ENCODE data around the gene ADARB2. TPM values are rescaled to one million over a fixed set of nuclear protein-coding genes. Genes with fewer than 3 reads are reported as not detected.
"Not testable (repeated sequence)": the region's sequence is repeated elsewhere in the genome, so short reads cannot be mapped to it uniquely, and the experiment has no call there.

Gene ADARB2
- total RNA-seq, 6 experiments from 2014 or later = not detected

DNA sequence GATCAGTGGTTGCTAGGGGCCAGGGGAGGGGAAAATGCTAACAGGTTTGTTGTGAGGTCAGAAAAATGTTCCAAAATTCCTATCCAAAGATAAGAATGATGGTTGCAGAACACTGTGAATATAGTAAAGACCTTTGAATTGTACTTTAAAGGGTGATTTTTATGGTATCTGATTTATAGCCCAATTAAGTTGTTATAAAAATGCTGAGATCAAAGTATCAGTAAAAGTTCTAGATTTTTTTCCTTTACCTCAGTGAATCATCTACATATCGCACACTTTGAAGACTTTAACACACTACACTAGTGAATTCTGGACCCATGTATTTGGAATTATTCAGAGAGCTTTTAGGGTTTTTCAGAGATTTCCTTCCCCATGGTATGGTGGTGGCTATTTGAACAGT, 405.8 kb downstream of the ADARB2 start:
- no peak for DNase-seq
- Mint-ChIP-seq H3K4me3 (no peak overlapping the region), H3K27me3 (ENCODE audit: insufficient read depth) (no peaks in the 10 kb centered on the region; the same call in 1 of the 2 replicates), H3K9me3 (peaks cover 23% of the 10 kb centered on the region), H3K36me3 (ENCODE audit: low read depth) (0 out of 2 replicates have a peak, but pooled peaks cover 7% of the 10 kb centered on the region), H3K27ac (no peak overlapping the region), H3K4me1 (ENCODE audit: low read depth) (no peaks in the 10 kb centered on the region)
- TF ChIP-seq, protein P1, sequence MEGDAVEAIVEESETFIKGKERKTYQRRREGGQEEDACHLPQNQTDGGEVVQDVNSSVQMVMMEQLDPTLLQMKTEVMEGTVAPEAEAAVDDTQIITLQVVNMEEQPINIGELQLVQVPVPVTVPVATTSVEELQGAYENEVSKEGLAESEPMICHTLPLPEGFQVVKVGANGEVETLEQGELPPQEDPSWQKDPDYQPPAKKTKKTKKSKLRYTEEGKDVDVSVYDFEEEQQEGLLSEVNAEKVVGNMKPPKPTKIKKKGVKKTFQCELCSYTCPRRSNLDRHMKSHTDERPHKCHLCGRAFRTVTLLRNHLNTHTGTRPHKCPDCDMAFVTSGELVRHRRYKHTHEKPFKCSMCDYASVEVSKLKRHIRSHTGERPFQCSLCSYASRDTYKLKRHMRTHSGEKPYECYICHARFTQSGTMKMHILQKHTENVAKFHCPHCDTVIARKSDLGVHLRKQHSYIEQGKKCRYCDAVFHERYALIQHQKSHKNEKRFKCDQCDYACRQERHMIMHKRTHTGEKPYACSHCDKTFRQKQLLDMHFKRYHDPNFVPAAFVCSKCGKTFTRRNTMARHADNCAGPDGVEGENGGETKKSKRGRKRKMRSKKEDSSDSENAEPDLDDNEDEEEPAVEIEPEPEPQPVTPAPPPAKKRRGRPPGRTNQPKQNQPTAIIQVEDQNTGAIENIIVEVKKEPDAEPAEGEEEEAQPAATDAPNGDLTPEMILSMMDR (IDR thresholded peaks at IDR 0.05) = no peak

DNA sequence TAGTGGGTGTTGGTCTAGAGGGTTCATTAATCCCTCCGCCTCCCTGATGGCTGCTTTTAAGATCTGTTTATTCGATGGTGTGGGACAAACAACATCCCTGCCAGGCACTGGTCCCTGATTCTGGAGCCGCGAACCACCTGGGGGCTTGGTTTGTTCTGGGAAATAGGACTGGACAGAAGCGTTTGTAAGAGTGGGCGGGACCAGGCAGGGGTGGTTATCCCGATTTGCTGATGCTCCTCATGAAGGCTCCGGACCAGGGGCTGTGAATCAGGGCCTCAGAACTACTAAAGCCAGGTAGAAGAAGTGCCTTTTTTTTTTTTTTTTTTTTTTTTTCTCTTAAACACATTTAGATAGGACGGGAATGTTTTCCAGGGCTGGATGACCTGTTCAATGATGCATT, 407.7 kb downstream of the ADARB2 start:
- no peaks in the 10 kb centered on the region; the same call in 1 of the 2 replicates for H3K27me3 Mint-ChIP-seq (ENCODE audit: insufficient read depth)
- 0 out of 2 replicates have a peak, but pooled peaks cover 7% of the 10 kb centered on the region for H3K36me3 Mint-ChIP-seq (ENCODE audit: low read depth)

DNA sequence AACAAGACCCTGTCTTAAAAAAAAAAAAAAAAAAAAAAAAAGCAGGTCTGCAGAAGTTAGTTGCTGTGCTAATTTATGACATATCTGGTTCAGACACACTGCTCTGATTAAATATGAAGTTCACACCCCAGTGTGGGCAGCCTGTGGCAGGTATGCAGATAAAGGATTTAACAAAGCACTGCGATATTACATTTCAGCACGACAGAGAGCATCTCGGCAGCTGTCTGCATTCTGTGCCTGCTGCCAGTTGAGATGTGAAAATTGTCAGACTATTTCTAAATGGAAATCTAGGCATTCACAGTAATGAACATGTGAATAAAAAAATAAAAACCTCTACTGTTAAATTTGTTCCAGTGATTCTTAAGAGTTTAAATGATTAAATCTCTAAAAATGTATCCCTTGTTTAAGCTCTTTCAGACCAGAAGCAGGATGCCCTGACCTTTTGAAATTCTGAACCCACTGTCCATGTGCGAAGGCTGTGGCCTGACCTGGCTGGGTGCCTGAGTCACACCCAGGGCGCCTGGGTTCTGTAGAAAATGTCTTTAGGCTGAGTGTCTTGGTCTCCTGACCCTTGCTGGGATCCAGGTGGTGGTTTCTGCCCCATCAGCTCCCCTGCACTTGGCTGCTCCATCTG, 408.2 kb downstream of the ADARB2 start:
- Mint-ChIP-seq H3K27me3 (ENCODE audit: insufficient read depth) (no peaks in the 10 kb centered on the region; the same call in 1 of the 2 replicates), H3K27ac (no peak overlapping the region), H3K9me3 (peaks cover 41% of the 10 kb centered on the region), H3K36me3 (ENCODE audit: low read depth) (0 out of 2 replicates have a peak, but pooled peaks cover 7% of the 10 kb centered on the region), H3K4me3 (no peak overlapping the region), H3K4me1 (ENCODE audit: low read depth) (no peaks in the 10 kb centered on the region)
- no peak for DNase-seq
- TF ChIP-seq, protein P1 (IDR thresholded peaks at IDR 0.05) = no peak

More for the DNA sequence above, 407.7 kb downstream of the ADARB2 start:
- Mint-ChIP-seq H3K4me1 (ENCODE audit: low read depth) (no peaks in the 10 kb centered on the region), H3K4me3 (no peak overlapping the region), H3K9me3 (peaks cover 39% of the 10 kb centered on the region), H3K27ac (no peak overlapping the region)
- TF ChIP-seq, protein P1 (IDR thresholded peaks at IDR 0.05) = no peak
- no peak for DNase-seq

GRCh38 chr10:1328161-1328823, 409.0 kb downstream of the ADARB2 start:
- no peak overlapping the region for H3K4me3 Mint-ChIP-seq
- peaks cover 38% of the 10 kb centered on the region for H3K9me3 Mint-ChIP-seq
- H3K36me3 Mint-ChIP-seq (ENCODE audit: low read depth) = 0 out of 2 replicates have a peak, but pooled peaks cover 7% of the 10 kb centered on the region
- no peak overlapping the region for H3K27ac Mint-ChIP-seq
- DNase-seq = no peak
- H3K4me1 Mint-ChIP-seq (ENCODE audit: low read depth) = no peaks in the 10 kb centered on the region
- no peaks in the 10 kb centered on the region; the same call in 1 of the 2 replicates for H3K27me3 Mint-ChIP-seq (ENCODE audit: insufficient read depth)
- TF ChIP-seq, protein P1 (IDR thresholded peaks at IDR 0.05) = no peak

DNA sequence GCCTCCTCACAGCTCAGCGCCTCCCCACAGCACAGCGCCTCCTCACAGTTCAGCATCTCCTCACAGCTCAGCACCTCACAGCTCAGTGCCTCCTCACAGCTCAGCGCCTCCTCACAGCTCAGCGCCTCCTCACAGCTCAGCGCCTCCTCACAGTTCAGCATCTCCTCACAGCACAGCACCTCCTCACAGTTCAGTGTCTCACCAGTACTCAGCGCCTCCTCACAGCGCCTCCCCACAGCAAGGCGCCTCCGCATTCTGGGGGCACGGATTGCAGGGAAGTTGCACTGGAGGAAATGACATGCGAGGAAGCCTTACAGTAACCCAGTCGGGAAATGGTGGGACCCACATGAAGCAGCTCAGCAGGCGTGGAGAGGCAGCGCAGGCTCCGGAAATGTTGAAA, 409.6 kb downstream of the ADARB2 start:
- Mint-ChIP-seq H3K4me1 (ENCODE audit: low read depth) (no peaks in the 10 kb centered on the region), H3K27ac (no peak overlapping the region), H3K27me3 (ENCODE audit: insufficient read depth) (no peaks in the 10 kb centered on the region; the same call in 1 of the 2 replicates), H3K36me3 (ENCODE audit: low read depth) (0 out of 2 replicates have a peak, but pooled peaks cover 7% of the 10 kb centered on the region), H3K4me3 (no peak overlapping the region), H3K9me3 (peaks cover 38% of the 10 kb centered on the region)
- no peak for DNase-seq
- TF ChIP-seq, protein P1 (IDR thresholded peaks at IDR 0.05) = no peak

- H3K4me3 Mint-ChIP-seq; H3K36me3 Mint-ChIP-seq (ENCODE audit: low read depth); H3K27ac Mint-ChIP-seq: not testable (repeated sequence)
These were observed 410.8 kb downstream of the ADARB2 start for GRCh38 chr10:1326514-1326913.

More at GRCh38 chr10:1326514-1326913, 410.8 kb downstream of the ADARB2 start:
- DNase-seq; H3K27me3 Mint-ChIP-seq (ENCODE audit: insufficient read depth); H3K4me1 Mint-ChIP-seq (ENCODE audit: low read depth): not testable (repeated sequence)
- H3K9me3 Mint-ChIP-seq = peaks cover 42% of the 10 kb centered on the region

Measured in HFFc6 (cell line).